Peyer's patch (tissue), 4 donors: ENCODE measurements around the gene AKR1C4.
A peak's percentile ranks its signal among the peaks of the same experiment; 100 is the strongest.

Experiments used
- CTCF ChIP-seq, 6 experiments: fragments of 450-650 bp in 4 of 6; fragments of 200-600 bp in 2 of 6; sonication (generic) in 1 of 6; IDR thresholded peaks; one replicate each; pipeline ENCODE4 v1.5.1; 2017 to 2019; ENCODE audit warnings: antibody characterized with exemption in 6 of 6, mild to moderate bottlenecking in 3 of 6, moderate library complexity in 1 of 6
- POLR2A ChIP-seq, 2 donors: fragments of 450-650 bp; IDR thresholded peaks; one replicate each; pipeline ENCODE4 v1.5.1; 2017; ENCODE audit warnings: antibody characterized with exemption in 2 of 2, mild to moderate bottlenecking in 2 of 2, moderate library complexity in 2 of 2

GRCh38 chr10:5147255-5147980, 49.2 kb upstream of the AKR1C4 start:
- peak in 1 of 6 experiments; percentile 5 for TF ChIP-seq CTCF (IDR thresholded peaks at IDR 0.05)
- TF ChIP-seq POLR2A (IDR thresholded peaks at IDR 0.05) = no peak
